Brain microvascular endothelial cell (primary cell): Measurements from ENCODE around the gene OR5K3.

Experiments used
- DNase-seq: peaks from one replicate; pipeline ENCODE4 v3.0.0-alpha.2; 2020
- H3K27ac ChIP-seq: fragments of 250-450 bp; sonication (Bioruptor Pico); 2 replicates; pipeline ENCODE4 v1.5.1; 2020; ENCODE audit warnings: mild to moderate bottlenecking, moderate library complexity
- H3K27me3 ChIP-seq: fragments of 250-450 bp; sonication (Bioruptor Pico); replicated peaks from 2 replicates; pipeline ENCODE4 v1.5.1; 2020; ENCODE audit warnings: mild to moderate bottlenecking
- H3K36me3 ChIP-seq: fragments of 250-450 bp; sonication (Bioruptor Pico); replicated peaks from 2 replicates; pipeline ENCODE4 v1.5.1; 2020; ENCODE audit warnings: mild to moderate bottlenecking
- H3K4me3 ChIP-seq: 2 replicates; pipeline ENCODE4 v1.5.1; 2011; ENCODE audit warnings: low read depth, mild to moderate bottlenecking, control low read depth, low read length, moderate library complexity
- CTCF ChIP-seq: IDR thresholded peaks from 2 replicates; pipeline ENCODE4 v1.5.1; 2011; ENCODE audit warnings: low read depth, mild to moderate bottlenecking, moderate library complexity, low read length, control low read depth, inconsistent platforms; ENCODE audit errors: missing control alignments
- in situ Hi-C: cut with HindIII; loops from 2 replicates; pipeline ENCODE4 v1.10.0; 2017; ENCODE audit warnings: low sequenced_read_pairs, low pct_ligation_motif_present

The OR5K3 gene

GRCh38 chr3:98390366-98390765 is at the start of gene OR5K3:
OR5K3 (plus strand) TSS chr3:98390666; CDS start chr3:98390666, 0 bp downstream.
- DNase-seq = no peak
- Histone ChIP-seq H3K27ac (no peak within 1 kb of the TSS), H3K27me3 (no peaks in the 10 kb centered on the region), H3K36me3 (no peaks in the 10 kb centered on the region), H3K4me3 (no peak within 1 kb of the TSS)
- TF ChIP-seq CTCF = no peak
- in situ Hi-C loops = no loop called here

GRCh38 chr3:98341758-98342157 is 48.7 kb upstream of the OR5K3 start:
- Histone ChIP-seq H3K27me3 (peaks cover 2% of the 10 kb centered on the region), H3K27ac (no peak overlapping the region), H3K4me3 (no peak overlapping the region), H3K36me3 (no peaks in the 10 kb centered on the region)
- in situ Hi-C loops = no loop called here
- no peak for TF ChIP-seq CTCF
- no peak for DNase-seq

GRCh38 chr3:98343647-98344507 is 46.6 kb upstream of the OR5K3 start:
- peak; percentile 46 for DNase-seq
- H3K27ac ChIP-seq = no peak overlapping the region
- no peak overlapping the region for H3K4me3 ChIP-seq
- in situ Hi-C loops = no loop called here
- H3K36me3 ChIP-seq = no peaks in the 10 kb centered on the region
- TF ChIP-seq CTCF = peak; percentile 75
- H3K27me3 ChIP-seq = no peaks in the 10 kb centered on the region

- no peak for DNase-seq
- H3K36me3 ChIP-seq = no peaks in the 10 kb centered on the region
- in situ Hi-C loops = no loop called here
- no peaks in the 10 kb centered on the region for H3K27me3 ChIP-seq
- H3K27ac ChIP-seq = no peak overlapping the region
- no peak overlapping the region for H3K4me3 ChIP-seq
- no peak for TF ChIP-seq CTCF
These were observed 40.4 kb upstream of the OR5K3 start for GRCh38 chr3:98350082-98350481.

- Histone ChIP-seq H3K4me3 (no peak within 1 kb of the TSS), H3K27ac (no peak within 1 kb of the TSS), H3K27me3 (no peaks in the 10 kb centered on the region), H3K36me3 (no peaks in the 10 kb centered on the region)
- TF ChIP-seq CTCF = no peak
- DNase-seq = no peak
- in situ Hi-C loops = no loop called here
These were observed 36.9 kb upstream of the OR5K3 start, which contains the start of gene OR5K4 for GRCh38 chr3:98353554-98353953. OR5K4 (plus strand) TSS chr3:98353854; CDS start chr3:98353854, 0 bp downstream.

- in situ Hi-C loops = no loop called here
- Histone ChIP-seq H3K27ac (no peak overlapping the region), H3K4me3 (no peak overlapping the region), H3K27me3 (no peaks in the 10 kb centered on the region), H3K36me3 (no peaks in the 10 kb centered on the region)
- DNase-seq = no peak
- no peak for TF ChIP-seq CTCF
These were observed 31.2 kb upstream of the OR5K3 start for GRCh38 chr3:98359250-98359649.
